WTC11 (cell line): ENCODE measurements around the gene CAPRIN1. TPM values are rescaled to one million over a fixed set of nuclear protein-coding genes. Genes with fewer than 3 reads are reported as not detected.
"Not testable (repeated sequence)": the region's sequence is repeated elsewhere in the genome, so short reads cannot be mapped to it uniquely, and the experiment has no call there.

Experiments
- ATAC-seq: fragments of 200-7000 bp; cut with Tn5 transposase; 2 replicates; pipeline ENCODE4 v1.10.0; 2021; ENCODE audit warnings: mild to moderate bottlenecking, moderate library complexity
- CTCF ChIA-PET: fragments of 300-600 bp; sonication (Branson Sonifier 250); formaldehyde crosslinking; loops from one replicate; lab custom pipeline; 2021; ENCODE audit warnings: antibody characterized with exemption; lab: Charles Lee
- POLR2A ChIA-PET: fragments of 350-600 bp; sonication (Branson Sonifier 250); formaldehyde crosslinking; loops from one replicate; lab custom pipeline; 2021; ENCODE audit warnings: antibody characterized with exemption; lab: Charles Lee
- DNase-seq: peaks from one replicate; pipeline ENCODE4 v3.0.0; 2021; ENCODE audit warnings: low spot score
- H3K27ac Mint-ChIP-seq: 2 replicates; pipeline ENCODE4 v1.8.0; 2021; ENCODE audit warnings: mixed read lengths
- H3K27me3 Mint-ChIP-seq: 2 replicates; pipeline ENCODE4 v1.8.0; 2021; ENCODE audit warnings: low read depth, mild to moderate bottlenecking, moderate library complexity, mixed read lengths
- H3K36me3 Mint-ChIP-seq: 2 replicates; pipeline ENCODE4 v1.8.0; 2021; ENCODE audit warnings: mixed read lengths
- H3K4me1 Mint-ChIP-seq: 2 replicates; pipeline ENCODE4 v1.8.0; 2022; ENCODE audit warnings: mixed read lengths
- H3K4me3 Mint-ChIP-seq: 2 replicates; pipeline ENCODE4 v1.8.0; 2021; ENCODE audit warnings: mild to moderate bottlenecking, moderate library complexity, mixed read lengths
- H3K9me3 Mint-ChIP-seq: 2 replicates; pipeline ENCODE4 v1.8.0; 2021; ENCODE audit warnings: mixed read lengths
- CREM ChIP-seq: sonication (generic); formaldehyde crosslinking; IDR thresholded peaks from 2 replicates; pipeline ENCODE4 v1.8.1; 2022; ENCODE audit warnings: mild to moderate bottlenecking, missing genetic modification reagents, moderate library complexity
- ETV6 ChIP-seq: sonication (generic); formaldehyde crosslinking; IDR thresholded peaks from 2 replicates; pipeline ENCODE4 v1.8.1; 2022; ENCODE audit warnings: mild to moderate bottlenecking, missing genetic modification reagents
- IRF2 ChIP-seq: sonication (generic); formaldehyde crosslinking; IDR thresholded peaks from 2 replicates; pipeline ENCODE4 v1.8.0; 2022; ENCODE audit warnings: low read depth, missing genetic modification reagents, borderline replicate concordance
- MYBL2 ChIP-seq: sonication (generic); formaldehyde crosslinking; IDR thresholded peaks from 2 replicates; pipeline ENCODE4 v1.8.1; 2023; ENCODE audit warnings: mild to moderate bottlenecking, moderate library complexity, missing genetic modification reagents
- OVOL2 ChIP-seq: fragments of 250-450 bp; sonication (Bioruptor Pico); IDR thresholded peaks from 2 replicates; pipeline ENCODE4 v1.9.0; 2021; ENCODE audit warnings: mild to moderate bottlenecking, borderline replicate concordance
- PRRX2 ChIP-seq: fragments of 250-450 bp; sonication (Bioruptor Pico); IDR thresholded peaks from 2 replicates; pipeline ENCODE4 v1.8.0; 2021; ENCODE audit warnings: mild to moderate bottlenecking
- RORB ChIP-seq: fragments of 250-450 bp; sonication (Bioruptor Pico); IDR thresholded peaks from 2 replicates; pipeline ENCODE4 v1.9.0; 2021; ENCODE audit warnings: mild to moderate bottlenecking
- SMAD3 ChIP-seq: sonication (generic); formaldehyde crosslinking; IDR thresholded peaks from 2 replicates; pipeline ENCODE4 v1.8.0; 2022; ENCODE audit warnings: missing genetic modification reagents, mild to moderate bottlenecking, borderline replicate concordance
- SMAD4 ChIP-seq: sonication (generic); formaldehyde crosslinking; IDR thresholded peaks from 2 replicates; pipeline ENCODE4 v1.8.0; 2022; ENCODE audit warnings: mild to moderate bottlenecking, missing genetic modification reagents
- ZBTB21 ChIP-seq: sonication (generic); formaldehyde crosslinking; IDR thresholded peaks from 2 replicates; pipeline ENCODE4 v1.8.1; 2023; ENCODE audit warnings: mild to moderate bottlenecking, missing genetic modification reagents, borderline replicate concordance
- ZNF396 ChIP-seq: fragments of 250-450 bp; sonication (Bioruptor Pico); IDR thresholded peaks from 2 replicates; pipeline ENCODE4 v1.8.0; 2021; ENCODE audit warnings: mild to moderate bottlenecking, moderate library complexity, borderline replicate concordance
- total RNA-seq: library from RNA; stranded (reverse); gene quantifications from 3 replicates; pipeline ENCODE4 v1.2.3, GENCODE V29; 2021
- TF ChIP-seq, protein P1 (sequence below): sonication (generic); formaldehyde crosslinking; IDR thresholded peaks from 2 replicates; pipeline ENCODE4 v1.8.0; 2022; ENCODE audit warnings: mild to moderate bottlenecking, missing genetic modification reagents
- TF ChIP-seq, protein P2 (sequence below): sonication (generic); formaldehyde crosslinking; IDR thresholded peaks from 2 replicates; pipeline ENCODE4 v1.8.0; 2023; ENCODE audit warnings: missing genetic modification reagents
- TF ChIP-seq, protein P3 (sequence below): sonication (generic); formaldehyde crosslinking; IDR thresholded peaks from 2 replicates; pipeline ENCODE4 v1.8.0; 2022; ENCODE audit warnings: missing genetic modification reagents
- TF ChIP-seq, protein P4 (sequence below): sonication (generic); formaldehyde crosslinking; IDR thresholded peaks from 2 replicates; pipeline ENCODE4 v1.8.0; 2022; ENCODE audit warnings: mild to moderate bottlenecking, missing genetic modification reagents
- TF ChIP-seq, protein P5 (sequence below): sonication (generic); formaldehyde crosslinking; IDR thresholded peaks from 2 replicates; pipeline ENCODE4 v1.8.1; 2022; ENCODE audit warnings: missing genetic modification reagents, borderline replicate concordance
- TF ChIP-seq, protein P6 (sequence below): fragments of 250-450 bp; sonication (Bioruptor Pico); conservative IDR thresholded peaks from 2 replicates; pipeline ENCODE4 v1.9.0; 2021; ENCODE audit warnings: mild to moderate bottlenecking

The CAPRIN1 gene
- total RNA-seq, 1 experiment from 2014 or later, result 288 TPM

DNA sequence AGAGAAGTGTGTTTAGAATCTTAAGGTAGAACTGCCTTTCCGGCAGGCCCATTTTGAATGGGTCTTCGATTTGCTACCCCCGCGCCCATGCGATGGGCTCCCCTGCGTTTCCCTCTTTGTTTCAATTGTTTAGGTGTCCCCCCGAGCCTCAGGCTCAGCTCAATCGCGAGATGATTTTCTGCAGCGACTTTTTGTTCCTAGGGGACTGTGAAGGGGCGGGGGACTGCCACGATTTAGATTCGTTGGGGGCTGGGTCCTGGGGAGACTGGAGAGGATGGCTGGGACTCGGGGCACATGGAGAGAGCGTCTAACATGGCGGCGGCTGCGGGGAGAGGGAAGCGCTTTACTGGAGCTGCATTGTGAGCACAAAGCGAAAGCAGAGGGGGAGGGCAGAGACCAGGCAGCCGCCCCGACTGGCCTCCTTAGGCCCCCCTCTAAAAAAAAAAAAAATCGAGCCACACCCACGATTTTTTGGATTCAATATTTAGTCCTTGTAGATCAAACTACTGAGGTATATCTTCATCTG, 1.7 kb downstream of the CAPRIN1 start (continued):
- TF ChIP-seq, protein P1, sequence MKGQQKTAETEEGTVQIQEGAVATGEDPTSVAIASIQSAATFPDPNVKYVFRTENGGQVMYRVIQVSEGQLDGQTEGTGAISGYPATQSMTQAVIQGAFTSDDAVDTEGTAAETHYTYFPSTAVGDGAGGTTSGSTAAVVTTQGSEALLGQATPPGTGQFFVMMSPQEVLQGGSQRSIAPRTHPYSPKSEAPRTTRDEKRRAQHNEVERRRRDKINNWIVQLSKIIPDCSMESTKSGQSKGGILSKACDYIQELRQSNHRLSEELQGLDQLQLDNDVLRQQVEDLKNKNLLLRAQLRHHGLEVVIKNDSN (CRISPR knock-in tag), result no peak
- no peak for TF ChIP-seq RORB (CRISPR knock-in tag)
- TF ChIP-seq, protein P2, sequence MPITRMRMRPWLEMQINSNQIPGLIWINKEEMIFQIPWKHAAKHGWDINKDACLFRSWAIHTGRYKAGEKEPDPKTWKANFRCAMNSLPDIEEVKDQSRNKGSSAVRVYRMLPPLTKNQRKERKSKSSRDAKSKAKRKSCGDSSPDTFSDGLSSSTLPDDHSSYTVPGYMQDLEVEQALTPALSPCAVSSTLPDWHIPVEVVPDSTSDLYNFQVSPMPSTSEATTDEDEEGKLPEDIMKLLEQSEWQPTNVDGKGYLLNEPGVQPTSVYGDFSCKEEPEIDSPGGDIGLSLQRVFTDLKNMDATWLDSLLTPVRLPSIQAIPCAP (CRISPR knock-in tag), result no peak
- TF ChIP-seq, protein P3, sequence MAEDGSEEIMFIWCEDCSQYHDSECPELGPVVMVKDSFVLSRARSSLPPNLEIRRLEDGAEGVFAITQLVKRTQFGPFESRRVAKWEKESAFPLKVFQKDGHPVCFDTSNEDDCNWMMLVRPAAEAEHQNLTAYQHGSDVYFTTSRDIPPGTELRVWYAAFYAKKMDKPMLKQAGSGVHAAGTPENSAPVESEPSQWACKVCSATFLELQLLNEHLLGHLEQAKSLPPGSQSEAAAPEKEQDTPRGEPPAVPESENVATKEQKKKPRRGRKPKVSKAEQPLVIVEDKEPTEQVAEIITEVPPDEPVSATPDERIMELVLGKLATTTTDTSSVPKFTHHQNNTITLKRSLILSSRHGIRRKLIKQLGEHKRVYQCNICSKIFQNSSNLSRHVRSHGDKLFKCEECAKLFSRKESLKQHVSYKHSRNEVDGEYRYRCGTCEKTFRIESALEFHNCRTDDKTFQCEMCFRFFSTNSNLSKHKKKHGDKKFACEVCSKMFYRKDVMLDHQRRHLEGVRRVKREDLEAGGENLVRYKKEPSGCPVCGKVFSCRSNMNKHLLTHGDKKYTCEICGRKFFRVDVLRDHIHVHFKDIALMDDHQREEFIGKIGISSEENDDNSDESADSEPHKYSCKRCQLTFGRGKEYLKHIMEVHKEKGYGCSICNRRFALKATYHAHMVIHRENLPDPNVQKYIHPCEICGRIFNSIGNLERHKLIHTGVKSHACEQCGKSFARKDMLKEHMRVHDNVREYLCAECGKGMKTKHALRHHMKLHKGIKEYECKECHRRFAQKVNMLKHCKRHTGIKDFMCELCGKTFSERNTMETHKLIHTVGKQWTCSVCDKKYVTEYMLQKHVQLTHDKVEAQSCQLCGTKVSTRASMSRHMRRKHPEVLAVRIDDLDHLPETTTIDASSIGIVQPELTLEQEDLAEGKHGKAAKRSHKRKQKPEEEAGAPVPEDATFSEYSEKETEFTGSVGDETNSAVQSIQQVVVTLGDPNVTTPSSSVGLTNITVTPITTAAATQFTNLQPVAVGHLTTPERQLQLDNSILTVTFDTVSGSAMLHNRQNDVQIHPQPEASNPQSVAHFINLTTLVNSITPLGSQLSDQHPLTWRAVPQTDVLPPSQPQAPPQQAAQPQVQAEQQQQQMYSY (CRISPR knock-in tag), result no peak
- no peak for TF ChIP-seq IRF2 (CRISPR knock-in tag)
- 0 out of 2 replicates have a peak, but pooled peaks have one; percentile 26 for TF ChIP-seq ETV6
- TF ChIP-seq, protein P4, sequence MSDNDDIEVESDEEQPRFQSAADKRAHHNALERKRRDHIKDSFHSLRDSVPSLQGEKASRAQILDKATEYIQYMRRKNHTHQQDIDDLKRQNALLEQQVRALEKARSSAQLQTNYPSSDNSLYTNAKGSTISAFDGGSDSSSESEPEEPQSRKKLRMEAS (CRISPR knock-in tag), result peak; percentile 78; the same call in 1 of the 2 replicates

DNA sequence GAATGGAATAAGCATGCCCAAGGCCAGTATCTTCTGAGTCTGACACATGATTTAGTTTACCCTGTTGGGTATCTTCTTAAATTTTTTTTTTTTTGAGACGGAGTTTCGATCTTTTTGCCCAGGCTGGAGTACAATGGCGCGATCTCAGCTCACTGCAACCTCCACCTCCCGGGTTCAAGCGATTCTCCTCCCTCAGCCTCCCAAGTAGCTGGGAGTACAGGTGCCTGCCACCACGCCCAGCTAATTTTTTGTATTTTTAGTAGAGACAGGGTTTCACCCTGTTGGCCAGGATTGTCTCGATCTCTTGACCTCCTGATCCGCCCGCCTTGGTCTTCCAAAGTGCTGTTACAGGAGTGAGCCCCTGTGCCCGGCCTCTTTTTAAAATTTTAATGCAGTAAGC, 2.8 kb downstream of the CAPRIN1 start:
- POLR2A ChIA-PET, result interaction anchor here (1.3 kb wide), 1 partner anchor 51 kb away, joined by 4 read pairs; the partner anchor contains the start of gene NAT10
- Mint-ChIP-seq H3K36me3 (peaks cover 35% of the 10 kb centered on the region), H3K4me3 (peak overlapping the region; percentile 98), H3K4me1 (peaks cover 51% of the 10 kb centered on the region)
- ATAC-seq, CTCF ChIA-PET, H3K27me3 Mint-ChIP-seq, H3K27ac Mint-ChIP-seq, DNase-seq, H3K9me3 Mint-ChIP-seq: not testable (repeated sequence)

DNA sequence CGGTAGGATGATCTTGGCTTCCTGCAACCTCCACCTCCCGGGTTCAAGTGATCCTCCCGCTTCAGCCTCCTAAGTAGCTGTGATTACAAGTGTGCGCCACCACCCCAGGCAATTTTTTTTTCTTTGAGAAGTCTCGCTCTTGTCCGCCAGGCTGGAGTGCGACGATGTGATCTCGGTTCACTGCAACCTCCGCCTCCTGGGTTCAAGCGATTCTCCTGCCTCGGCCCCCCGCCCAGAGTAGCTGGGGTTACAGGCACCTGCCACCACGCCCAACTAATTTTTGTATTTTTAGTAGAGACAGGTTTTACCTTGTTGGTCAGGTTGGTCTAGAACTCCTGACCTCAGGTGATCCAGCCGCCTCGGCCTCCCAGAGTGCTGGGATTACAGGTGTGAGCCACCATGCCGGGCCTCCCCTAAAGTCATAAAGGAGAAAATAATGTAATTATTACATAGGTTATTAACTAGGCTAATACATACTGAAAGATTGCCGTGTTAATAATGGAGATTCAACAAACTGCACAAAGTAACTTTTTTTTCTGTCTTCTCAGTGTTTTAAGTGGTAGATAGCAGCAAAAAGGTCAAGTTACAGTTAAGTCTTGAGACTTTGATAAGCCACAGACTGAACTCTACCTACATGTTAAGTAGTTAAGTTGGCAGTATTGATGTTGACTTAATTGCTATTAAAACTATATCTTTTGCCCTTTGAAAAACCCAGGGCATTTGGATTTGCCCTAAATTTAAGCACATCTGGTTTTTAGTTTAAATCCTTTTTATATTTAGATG, 3.9 kb downstream of the CAPRIN1 start:
- CTCF ChIA-PET, result no interaction called here
- Mint-ChIP-seq H3K4me1 (peaks cover 46% of the 10 kb centered on the region), H3K9me3 (no peaks in the 10 kb centered on the region), H3K36me3 (peaks cover 38% of the 10 kb centered on the region), H3K27ac (no peak overlapping the region; the same call in 1 of the 2 replicates), H3K4me3 (peak overlapping the region; percentile 98), H3K27me3 (peaks cover 3% of the 10 kb centered on the region; the same call in 1 of the 2 replicates)
- POLR2A ChIA-PET, result interaction anchor here (1.3 kb wide), 1 partner anchor 50 kb away, joined by 4 read pairs; the partner anchor contains the start of gene NAT10
- no peak for DNase-seq
- no peak for TF ChIP-seq OVOL2 (CRISPR knock-in tag)
- TF ChIP-seq, protein P5, sequence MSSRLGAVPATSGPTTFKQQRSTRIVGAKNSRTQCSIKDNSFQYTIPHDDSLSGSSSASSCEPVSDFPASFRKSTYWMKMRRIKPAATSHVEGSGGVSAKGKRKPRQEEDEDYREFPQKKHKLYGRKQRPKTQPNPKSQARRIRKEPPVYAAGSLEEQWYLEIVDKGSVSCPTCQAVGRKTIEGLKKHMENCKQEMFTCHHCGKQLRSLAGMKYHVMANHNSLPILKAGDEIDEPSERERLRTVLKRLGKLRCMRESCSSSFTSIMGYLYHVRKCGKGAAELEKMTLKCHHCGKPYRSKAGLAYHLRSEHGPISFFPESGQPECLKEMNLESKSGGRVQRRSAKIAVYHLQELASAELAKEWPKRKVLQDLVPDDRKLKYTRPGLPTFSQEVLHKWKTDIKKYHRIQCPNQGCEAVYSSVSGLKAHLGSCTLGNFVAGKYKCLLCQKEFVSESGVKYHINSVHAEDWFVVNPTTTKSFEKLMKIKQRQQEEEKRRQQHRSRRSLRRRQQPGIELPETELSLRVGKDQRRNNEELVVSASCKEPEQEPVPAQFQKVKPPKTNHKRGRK (CRISPR knock-in tag), result no peak
- ATAC-seq, result no peak

DNA sequence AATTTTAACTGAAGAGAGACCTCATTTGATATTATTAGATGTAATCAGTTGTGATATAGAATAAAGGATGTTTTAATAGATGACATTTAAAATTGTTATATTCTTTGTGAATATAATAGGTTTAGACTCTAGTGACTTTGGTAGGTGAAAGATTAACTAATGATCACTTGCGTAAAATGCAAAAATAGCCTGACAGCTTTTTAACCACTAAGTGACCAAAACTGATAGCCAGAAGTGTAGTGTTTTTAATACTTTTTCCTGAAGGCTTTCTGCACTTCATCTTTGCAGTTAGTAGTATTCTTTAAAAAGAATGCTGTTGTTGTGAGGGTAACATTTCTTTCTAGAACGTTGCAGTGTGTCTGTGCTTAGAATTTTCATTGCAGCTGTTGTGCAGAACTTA, 5.1 kb downstream of the CAPRIN1 start:
- H3K9me3 Mint-ChIP-seq, result no peaks in the 10 kb centered on the region
- H3K27ac Mint-ChIP-seq, result peak overlapping the region; percentile 32; the same call in 1 of the 2 replicates
- DNase-seq, result no peak
- ATAC-seq, result no peak
- peaks cover 38% of the 10 kb centered on the region for H3K36me3 Mint-ChIP-seq
- POLR2A ChIA-PET, result no interaction called here
- peak overlapping the region; percentile 98 for H3K4me3 Mint-ChIP-seq
- H3K4me1 Mint-ChIP-seq, result peaks cover 40% of the 10 kb centered on the region
- CTCF ChIA-PET, result interaction anchor here (1.0 kb wide), 1 partner anchor 10 kb away, joined by 4 read pairs; no protein-coding TSS in a partner anchor
- peaks cover 3% of the 10 kb centered on the region; the same call in 1 of the 2 replicates for H3K27me3 Mint-ChIP-seq
- no peak for TF ChIP-seq MYBL2 (CRISPR knock-in tag)
- TF ChIP-seq ZNF396 (CRISPR knock-in tag), result no peak
- TF ChIP-seq CREM (CRISPR knock-in tag), result no peak
- TF ChIP-seq, protein P6, sequence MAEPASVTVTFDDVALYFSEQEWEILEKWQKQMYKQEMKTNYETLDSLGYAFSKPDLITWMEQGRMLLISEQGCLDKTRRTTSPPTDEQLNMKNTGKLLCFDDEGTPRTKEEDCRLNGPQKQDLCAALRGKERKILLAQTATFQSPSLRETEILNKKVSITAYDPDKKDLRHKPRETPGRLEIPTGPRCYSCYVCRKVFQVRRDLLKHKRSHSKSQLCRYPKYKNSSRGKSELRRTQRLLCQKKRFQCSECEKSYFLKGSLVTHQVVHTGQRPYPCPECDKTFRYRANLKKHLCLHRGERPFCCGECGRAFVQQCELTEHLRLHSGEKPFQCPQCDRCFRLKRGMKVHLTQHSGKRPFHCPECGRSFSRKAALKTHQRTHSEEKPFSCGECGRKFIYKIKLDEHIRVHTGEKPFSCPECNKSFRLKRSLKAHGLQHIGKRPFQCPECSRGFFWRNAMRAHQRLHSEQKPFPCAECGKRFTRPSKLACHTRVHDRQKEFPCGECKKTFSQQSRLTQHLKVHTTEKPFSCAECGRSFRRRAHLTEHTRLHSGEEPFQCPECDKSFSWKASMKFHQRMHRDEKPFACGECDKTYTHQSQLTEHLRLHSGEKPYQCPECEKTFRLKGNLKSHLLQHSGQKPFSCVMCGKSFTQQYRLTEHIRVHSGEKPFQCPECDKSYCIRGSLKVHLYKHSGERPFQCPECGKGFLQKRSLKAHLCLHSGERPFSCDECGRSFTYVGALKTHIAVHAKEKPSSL (CRISPR knock-in tag), result no peak
- TF ChIP-seq, protein P1 (CRISPR knock-in tag), result no peak
- no peak for TF ChIP-seq ZBTB21 (CRISPR knock-in tag)
- no peak for TF ChIP-seq PRRX2 (CRISPR knock-in tag)
- TF ChIP-seq SMAD4, result no peak
- TF ChIP-seq SMAD3 (CRISPR knock-in tag), result no peak
- no peak for TF ChIP-seq ETV6
